GM19240 (cell line): ENCODE data around the gene SPAG6.

Experiments
- DNase-seq: peaks from one replicate; pipeline ENCODE4 v3.0.0; 2011; ENCODE audit warnings: low spot score; ENCODE audit not compliant: insufficient read length

SPAG6 gene

GRCh38 chr10:22459496-22459895, 114.2 kb downstream of the SPAG6 start:
- no peak for DNase-seq

DNA sequence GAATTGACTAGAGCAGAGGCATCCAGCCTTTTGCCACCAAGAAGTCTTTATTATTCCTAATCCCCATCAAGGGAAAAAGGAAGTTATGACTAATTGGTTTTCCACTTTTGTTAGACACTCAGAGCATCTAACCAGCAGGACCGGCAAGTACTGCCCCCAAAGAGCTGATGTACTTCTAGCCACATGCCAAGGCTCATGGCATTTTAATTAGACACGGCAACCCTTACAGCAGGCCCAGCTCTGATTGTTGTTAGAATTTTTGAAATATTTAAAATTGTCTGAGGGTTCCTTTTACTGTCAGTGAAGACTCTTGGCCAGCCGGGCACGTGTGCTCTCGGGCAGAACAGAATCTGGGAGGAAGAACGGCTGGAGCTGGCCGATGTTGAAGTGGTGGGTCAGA, 114.8 kb downstream of the SPAG6 start:
- no peak for DNase-seq

DNA sequence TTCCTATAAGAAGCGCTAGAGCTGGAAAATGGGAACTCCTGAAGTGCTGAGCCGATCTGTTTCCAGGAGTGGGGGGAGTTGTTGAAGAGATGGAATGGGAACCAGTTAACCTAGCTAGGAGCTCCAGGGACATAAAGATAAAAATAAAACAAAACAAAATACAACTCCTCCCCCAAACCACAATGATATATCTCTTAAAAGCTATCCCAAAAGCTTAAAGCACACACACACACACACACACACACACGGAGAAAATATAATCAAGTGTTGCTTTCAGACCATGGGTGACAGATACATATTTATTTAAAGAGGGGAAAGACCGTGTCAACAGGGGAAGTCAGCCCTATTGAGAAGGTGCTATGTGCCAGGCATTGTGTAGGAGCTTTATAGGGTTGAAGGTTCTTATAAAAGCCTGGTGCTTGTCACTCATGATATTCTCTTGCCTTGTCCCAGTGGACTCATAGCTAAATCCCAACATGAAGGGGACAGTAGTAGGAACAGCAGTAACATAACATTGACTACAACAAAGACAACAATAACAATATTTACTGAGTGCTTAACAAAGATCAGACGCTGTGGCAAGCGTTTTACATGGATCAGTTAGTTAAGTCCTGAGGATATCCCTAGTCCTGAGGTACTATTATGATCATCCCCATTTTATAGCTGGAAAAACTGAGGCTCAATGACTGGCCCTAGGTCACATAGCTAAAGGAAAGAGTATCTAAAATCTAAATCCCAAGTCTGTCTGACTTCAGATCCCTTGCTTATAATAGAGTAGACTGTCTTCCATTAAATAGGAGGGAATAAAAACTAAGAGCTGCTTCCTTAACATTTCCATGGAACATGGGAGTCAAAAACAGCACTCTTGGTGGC, 115.5 kb downstream of the SPAG6 start:
- no peak for DNase-seq

GRCh38 chr10:22461891-22462290, 116.6 kb downstream of the SPAG6 start:
- no peak for DNase-seq

DNA sequence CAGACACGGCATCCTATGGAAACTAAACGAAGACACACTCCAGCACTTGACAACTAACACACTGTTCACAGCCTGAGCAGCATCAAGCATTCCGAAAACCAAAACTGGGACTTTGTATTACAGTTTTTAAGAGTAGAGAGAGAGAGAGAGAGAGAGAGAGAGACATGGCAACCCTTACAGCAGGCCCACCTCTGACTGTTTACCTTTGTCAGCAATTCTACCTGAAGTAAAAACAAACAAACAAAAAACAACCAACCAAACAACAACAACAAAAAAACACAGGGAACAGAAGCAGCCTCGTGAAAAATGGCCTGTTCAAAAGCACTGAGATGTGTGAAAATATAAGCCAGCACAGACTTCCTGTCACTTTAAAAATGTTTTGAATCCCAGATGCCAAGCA, 118.0 kb downstream of the SPAG6 start:
- DNase-seq = no peak

- DNase-seq = no peak
Observed at GRCh38 chr10:22464966-22465629, 119.8 kb downstream of the SPAG6 start.

- no peak for DNase-seq
Observed at GRCh38 chr10:22466763-22467334, 121.6 kb downstream of the SPAG6 start.
